Upper lobe of left lung (tissue), 6 donors: ENCODE measurements around the gene PATJ. TPM values are rescaled to one million over a fixed set of nuclear protein-coding genes. Genes with fewer than 3 reads are reported as not detected.

Experiments used
- ATAC-seq, 2 donors: fragments of 200-7000 bp; cut with Tn5 transposase; one replicate each; pipeline ENCODE4 v1.9.1; 2022; ENCODE audit warnings: mild to moderate bottlenecking in 2 of 2, moderate library complexity in 2 of 2; ENCODE audit not compliant: low FRiP score in 2 of 2
- DNase-seq, 2 donors: peaks; one replicate each; pipeline ENCODE4 v3.0.0-alpha.2; 2019 to 2020
- H3K27ac ChIP-seq, 4 donors: fragments of 200-600 bp; sonication (generic); one replicate each; pipeline ENCODE4 v1.5.1; 2016 to 2019
- H3K27me3 ChIP-seq, 4 donors: fragments of 200-600 bp; sonication (generic); one replicate each; pipeline ENCODE4 v1.5.1; 2017 to 2019
- H3K36me3 ChIP-seq, 4 donors: fragments of 200-600 bp; sonication (generic); one replicate each; pipeline ENCODE4 v1.5.1; 2016 to 2019
- H3K4me1 ChIP-seq, 4 donors: fragments of 200-600 bp; sonication (generic); one replicate each; pipeline ENCODE4 v1.5.1; 2018 to 2019
- H3K4me3 ChIP-seq, 4 donors: fragments of 200-600 bp; sonication (generic); one replicate each; pipeline ENCODE4 v1.5.1; 2017 to 2019; ENCODE audit warnings: mild to moderate bottlenecking in 2 of 4, moderate library complexity in 1 of 4
- H3K9me3 ChIP-seq, 4 donors: fragments of 200-600 bp; sonication (generic); one replicate each; pipeline ENCODE4 v1.5.1; 2018 to 2019
- CTCF ChIP-seq, 6 experiments: fragments of 450-650 bp in 4 of 6; fragments of 200-600 bp in 2 of 6; sonication (generic) in 2 of 6; IDR thresholded peaks; one replicate each; pipeline ENCODE4 v1.5.1; 2016 to 2019; ENCODE audit warnings: antibody characterized with exemption in 6 of 6
- EP300 ChIP-seq, 4 donors: sonication (generic); formaldehyde crosslinking; IDR thresholded peaks; one replicate each; pipeline ENCODE4 v1.5.1; 2017; ENCODE audit warnings: antibody characterized with exemption in 4 of 4, control low read depth in 2 of 4
- POLR2A ChIP-seq, 4 donors: fragments of 450-650 bp; IDR thresholded peaks; one replicate each; pipeline ENCODE4 v1.5.1; 2016 to 2017; ENCODE audit warnings: antibody characterized with exemption in 4 of 4, mild to moderate bottlenecking in 2 of 4
- POLR2AphosphoS5 ChIP-seq, 2 donors: sonication (generic); formaldehyde crosslinking; IDR thresholded peaks; one replicate each; pipeline ENCODE4 v1.5.1; 2017; ENCODE audit warnings: antibody characterized with exemption in 2 of 2
- WGBS, 2 donors: methylation state at CpG; one replicate each; pipeline ENCODE4 v1.1.5; 2017 to 2018; 5-methylcytosine and 5-hydroxymethylcytosine counted together
- total RNA-seq, 6 donors: library from RNA; depleted of rRNA in 4 of 6; stranded (reverse); fragments of >200 nt in 4 of 6; gene quantifications; one replicate each; pipeline versions ENCODE4 v1.1.0 to v1.2.1, GENCODE V29; 2016 to 2021
- donor health status: DM: no; HTN: no; CAD: no; lungs with moderate emphysema.
- donor health status: DM: no; HTN: yes; CAD: no; lungs with severe emphysema.

Gene PATJ
- total RNA-seq, 6 donors from 2014 or later: 37.1 to 217 (median 70.5) TPM

DNA sequence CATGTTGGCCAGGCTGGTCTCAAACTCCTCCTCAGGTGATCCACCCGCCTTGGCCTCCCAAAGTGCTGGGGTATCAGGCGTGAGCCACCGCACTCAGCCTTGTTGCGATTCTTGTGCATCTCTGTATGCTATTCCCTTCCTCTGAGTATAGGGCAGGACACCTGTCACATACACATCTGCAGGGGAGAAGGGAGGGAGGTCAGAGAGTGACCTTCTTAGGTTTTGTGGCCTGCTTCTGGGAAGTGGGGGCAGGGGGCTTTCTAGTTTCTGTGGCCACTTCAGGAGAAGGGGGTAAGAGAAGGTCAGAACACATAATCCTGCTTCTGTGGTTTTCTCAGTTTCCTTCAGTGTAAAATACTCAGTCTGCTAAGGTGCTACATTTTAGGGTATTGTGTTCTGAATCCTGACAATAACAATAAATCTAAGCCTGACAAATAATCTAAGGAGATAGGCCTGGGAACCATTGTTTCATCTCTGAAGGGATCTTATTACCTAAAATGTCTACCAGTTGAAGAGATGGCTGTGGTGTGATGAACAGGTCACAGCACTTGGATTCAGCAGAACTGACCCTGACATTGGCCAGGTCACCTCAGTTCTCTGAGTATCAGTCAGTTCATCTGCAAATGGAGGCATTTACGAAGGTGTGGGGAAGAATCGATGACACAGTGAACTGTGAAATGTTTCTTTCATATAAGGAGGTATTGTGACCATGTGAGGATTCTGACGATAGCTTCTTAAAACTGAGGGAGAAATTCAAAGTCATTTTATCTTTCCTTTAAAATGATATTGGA is 239.8 kb downstream of the PATJ start:
- no peaks in the 10 kb centered on the region for H3K4me1 ChIP-seq
- 86 to 88% methylated on average over 7 of the region's 7 CpGs for WGBS, 2 donors
- TF ChIP-seq POLR2AphosphoS5 (IDR thresholded peaks at IDR 0.05) (no peak), CTCF (IDR thresholded peaks at IDR 0.05) (no peak), EP300 (IDR thresholded peaks at IDR 0.05) (no peak), POLR2A (IDR thresholded peaks at IDR 0.05) (no peak)

GRCh38 chr1:61983236-61983635 is 241.0 kb downstream of the PATJ start:
- no peak overlapping the region for H3K4me3 ChIP-seq
- 44 to 70% methylated on average over 1 of the region's 1 CpG for WGBS, 2 donors
- H3K27ac ChIP-seq: no peak overlapping the region
- H3K4me1 ChIP-seq: no peaks in the 10 kb centered on the region
- ATAC-seq: no peak
- no peaks in the 10 kb centered on the region for H3K36me3 ChIP-seq
- no peaks in the 10 kb centered on the region for H3K27me3 ChIP-seq
- no peak for DNase-seq
- H3K9me3 ChIP-seq: no peaks in the 10 kb centered on the region
- TF ChIP-seq EP300 (IDR thresholded peaks at IDR 0.05) (no peak), CTCF (IDR thresholded peaks at IDR 0.05) (no peak), POLR2A (IDR thresholded peaks at IDR 0.05) (no peak), POLR2AphosphoS5 (IDR thresholded peaks at IDR 0.05) (no peak)

More for the DNA sequence above, 239.8 kb downstream of the PATJ start:
- Histone ChIP-seq H3K27me3 (no peaks in the 10 kb centered on the region), H3K36me3 (no peaks in the 10 kb centered on the region), H3K27ac (no peak overlapping the region), H3K4me3 (no peak overlapping the region), H3K9me3 (no peaks in the 10 kb centered on the region)
- DNase-seq (no peak), ATAC-seq (peak in 1 of 2 donors; percentile 55)

DNA sequence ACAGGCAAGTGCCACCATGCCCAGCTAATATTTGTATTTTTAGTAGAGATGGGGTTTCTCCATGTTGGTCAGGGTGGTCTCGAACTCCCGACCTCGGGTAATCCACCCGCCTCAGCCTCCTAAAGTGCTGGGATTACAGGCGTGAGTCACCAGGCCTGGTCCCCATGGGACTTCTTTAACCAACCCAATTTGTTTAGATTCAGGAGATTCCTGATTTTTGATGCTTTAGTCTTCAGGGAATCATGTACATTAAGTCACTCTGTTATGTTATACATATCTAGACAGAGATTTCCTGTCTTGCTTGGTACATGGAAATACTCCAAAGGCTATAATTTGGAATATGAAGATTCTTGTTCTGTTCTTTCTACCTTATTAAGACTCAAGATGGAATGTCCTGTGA is 250.0 kb downstream of the PATJ start:
- no peak overlapping the region for H3K4me3 ChIP-seq
- no peaks in the 10 kb centered on the region for H3K9me3 ChIP-seq
- no peak for ATAC-seq
- H3K27ac ChIP-seq: no peak overlapping the region
- peaks cover 0 to 10% (median 2%) of the 10 kb centered on the region in 4 donors for H3K36me3 ChIP-seq
- H3K27me3 ChIP-seq: no peaks in the 10 kb centered on the region
- DNase-seq: no peak
- no peaks in the 10 kb centered on the region for H3K4me1 ChIP-seq
- 96 to 98% methylated on average over 5 of the region's 5 CpGs for WGBS, 2 donors
- TF ChIP-seq POLR2A (IDR thresholded peaks at IDR 0.05) (no peak), CTCF (IDR thresholded peaks at IDR 0.05) (no peak), EP300 (IDR thresholded peaks at IDR 0.05) (no peak), POLR2AphosphoS5 (IDR thresholded peaks at IDR 0.05) (no peak)

DNA sequence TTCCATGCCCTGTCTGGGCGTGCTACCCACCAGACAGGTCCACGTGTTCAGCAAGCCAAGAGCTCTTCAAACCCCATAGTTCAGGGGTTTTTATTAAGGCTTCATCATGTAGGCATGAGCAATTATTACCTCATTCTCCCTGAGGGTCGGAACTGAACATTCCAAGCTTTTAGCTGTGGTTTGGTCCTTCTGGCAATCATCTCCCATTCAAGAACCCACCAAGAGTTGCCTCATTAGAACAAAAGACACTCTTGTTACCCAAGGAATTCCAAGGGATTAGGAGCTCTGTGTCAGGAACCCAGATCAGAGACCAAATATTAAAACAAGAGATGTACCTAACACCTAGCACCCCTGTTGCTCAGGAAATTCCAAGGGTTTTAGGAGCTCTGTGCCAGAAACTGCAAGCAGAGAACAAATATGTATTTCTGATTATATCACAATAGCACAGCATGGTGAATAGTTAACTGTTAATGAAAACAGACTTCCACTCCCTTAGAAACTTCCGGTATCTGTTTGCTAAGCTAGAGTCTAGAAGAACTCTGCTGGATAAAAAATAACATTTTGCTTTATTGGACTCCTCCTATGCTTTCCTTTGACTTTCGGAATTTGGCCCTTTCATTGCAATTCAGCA is 251.2 kb downstream of the PATJ start:
- no peak for DNase-seq
- Histone ChIP-seq H3K27ac (no peak overlapping the region), H3K9me3 (no peaks in the 10 kb centered on the region), H3K4me1 (no peaks in the 10 kb centered on the region), H3K36me3 (peaks cover 0 to 10% (median 2%) of the 10 kb centered on the region in 4 donors), H3K27me3 (no peaks in the 10 kb centered on the region), H3K4me3 (no peak overlapping the region)
- TF ChIP-seq POLR2AphosphoS5 (IDR thresholded peaks at IDR 0.05) (no peak), CTCF (IDR thresholded peaks at IDR 0.05) (no peak), EP300 (IDR thresholded peaks at IDR 0.05) (no peak), POLR2A (IDR thresholded peaks at IDR 0.05) (no peak)
- peak in 1 of 2 donors; percentile 16 for ATAC-seq
- WGBS, 2 donors: 78 to 80% methylated on average over 5 of the region's 5 CpGs
